Activated CD4-positive, alpha-beta T cell treated with anti-CD3 and anti-CD28 coated beads, Interleukin-2, amount 50 U/mL, for 24 hours (primary cell): ENCODE results near the gene CYP24A1.

Experiments used
- DNase-seq, 2 donors: peaks; one replicate each; pipeline ENCODE4 v3.0.0-alpha.2; 2020; ENCODE audit warnings: low read depth in 1 of 2, low spot score in 1 of 2

CYP24A1 gene

GRCh38 chr20:54173653-54174456, at the start of gene CYP24A1:
CYP24A1 (minus strand) TSS chr20:54173986; CDS start chr20:54173579, 407 bp downstream.
- no peak for DNase-seq

DNA sequence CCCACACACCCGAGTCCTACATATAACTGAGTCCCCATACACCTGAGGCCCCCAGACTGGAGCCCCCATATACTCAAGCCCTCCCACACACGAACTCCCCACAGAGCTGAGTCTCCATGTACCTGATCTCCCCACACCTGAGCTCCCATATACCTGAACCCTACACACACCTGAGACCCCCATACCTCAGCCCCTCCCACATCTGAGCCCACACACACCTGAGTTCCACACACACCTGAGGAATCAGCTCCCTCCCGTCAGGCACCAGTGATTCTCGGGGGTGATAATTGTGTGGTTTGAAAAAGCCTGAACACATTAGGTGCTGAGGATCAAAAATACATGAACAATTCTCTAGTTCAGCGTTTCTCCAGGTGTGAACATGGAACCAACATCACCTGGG, 49.5 kb upstream of the CYP24A1 start:
- DNase-seq = no peak

- DNase-seq = no peak
These were observed 48.5 kb upstream of the CYP24A1 start for GRCh38 chr20:54221996-54222890.

- DNase-seq = peak in 1 of 2 donors; percentile 24
These were observed 47.6 kb upstream of the CYP24A1 start for GRCh38 chr20:54221353-54221752.

DNA sequence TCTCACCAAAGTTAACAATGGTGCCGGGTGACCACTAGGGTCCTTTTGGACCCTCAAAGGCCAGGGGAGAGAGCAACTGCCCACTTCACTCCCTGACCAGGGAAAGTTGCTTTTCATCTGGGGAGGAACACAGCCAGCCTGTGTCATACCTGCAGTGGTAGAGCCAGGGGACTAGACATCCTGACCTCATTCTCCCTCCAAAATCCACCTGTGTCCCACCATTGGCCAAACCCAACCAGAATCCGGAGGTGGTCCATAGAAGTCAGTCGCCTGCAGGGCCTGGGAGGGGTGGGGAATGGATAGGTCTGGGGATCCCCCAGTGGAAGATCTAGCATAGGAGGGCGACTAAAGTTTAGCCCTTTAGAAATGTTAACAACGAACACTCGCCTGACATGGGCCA, 46.9 kb upstream of the CYP24A1 start:
- DNase-seq = no peak

DNA sequence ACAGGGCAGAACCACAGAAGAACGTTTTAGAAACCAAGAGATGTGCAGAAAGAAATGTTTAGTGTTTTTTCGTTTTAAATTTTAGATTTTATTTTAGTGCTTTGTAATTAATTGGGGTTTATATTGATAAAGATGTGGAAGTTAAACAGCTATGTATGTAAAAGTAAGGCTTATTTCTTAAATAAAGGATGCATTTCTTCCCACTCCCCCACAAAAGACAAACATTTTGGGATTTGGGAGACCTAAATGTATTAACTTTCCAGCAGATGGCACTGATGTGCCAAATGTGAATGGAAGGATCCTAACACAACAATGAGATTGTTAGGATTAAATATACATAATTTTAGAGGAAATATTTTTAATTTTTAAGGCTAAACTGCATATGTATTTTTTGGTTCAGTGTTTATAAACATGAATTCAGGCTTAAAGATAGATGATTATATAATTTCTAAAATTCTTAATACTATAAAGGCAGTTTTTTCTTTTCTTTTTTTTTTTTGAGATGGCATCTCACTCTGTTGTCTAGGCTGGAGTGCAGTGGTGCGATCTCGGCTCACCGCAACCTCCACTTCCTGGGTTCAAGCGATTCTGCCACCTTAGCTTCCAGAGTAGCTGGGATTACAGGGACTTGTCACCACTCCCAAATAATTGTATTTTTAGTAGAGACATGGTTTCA, 46.1 kb upstream of the CYP24A1 start:
- no peak for DNase-seq

GRCh38 chr20:54218470-54218869, 44.7 kb upstream of the CYP24A1 start:
- DNase-seq = no peak

GRCh38 chr20:54217762-54218161, 44.0 kb upstream of the CYP24A1 start:
- no peak for DNase-seq

- DNase-seq = no peak
These were observed 41.5 kb upstream of the CYP24A1 start for GRCh38 chr20:54215157-54215789.

DNA sequence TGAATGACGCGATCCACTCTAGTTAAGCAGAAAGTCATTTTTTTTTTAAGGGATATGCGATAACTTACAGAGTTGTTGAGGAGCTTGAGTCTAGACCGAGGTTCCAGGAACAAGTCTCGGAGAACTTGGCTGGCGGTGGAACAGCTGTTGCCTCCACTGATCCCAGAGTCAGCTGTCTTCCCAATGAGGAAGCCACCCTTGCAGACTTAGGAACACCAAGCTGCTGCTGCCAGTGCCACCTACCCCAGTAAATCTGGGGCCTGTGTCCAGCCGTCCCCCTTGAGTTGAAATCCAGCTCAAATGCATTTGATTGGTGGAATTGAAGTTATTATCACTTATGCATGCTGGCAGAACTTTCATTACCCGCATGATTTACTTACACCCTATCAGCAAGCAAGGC, 40.8 kb upstream of the CYP24A1 start:
- DNase-seq = no peak

DNA sequence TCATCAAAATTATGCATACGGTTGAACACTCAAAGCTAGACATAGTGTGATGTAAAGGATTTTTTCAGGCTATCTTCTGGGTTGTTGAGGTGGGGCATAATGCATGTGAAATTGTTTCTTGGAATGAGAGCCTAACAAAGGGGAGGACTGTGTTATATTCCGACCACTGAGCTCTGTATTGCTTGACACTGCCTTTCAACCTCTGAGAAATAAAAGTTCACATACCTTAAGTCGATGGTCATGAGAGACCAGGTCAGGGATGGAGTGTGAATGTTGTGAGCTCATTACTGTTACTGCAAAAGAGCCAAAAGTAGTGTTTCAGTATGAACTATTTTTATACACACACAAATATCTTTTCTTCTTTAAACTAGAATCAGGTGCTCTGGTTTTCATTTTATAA, 39.1 kb upstream of the CYP24A1 start:
- no peak for DNase-seq

DNA sequence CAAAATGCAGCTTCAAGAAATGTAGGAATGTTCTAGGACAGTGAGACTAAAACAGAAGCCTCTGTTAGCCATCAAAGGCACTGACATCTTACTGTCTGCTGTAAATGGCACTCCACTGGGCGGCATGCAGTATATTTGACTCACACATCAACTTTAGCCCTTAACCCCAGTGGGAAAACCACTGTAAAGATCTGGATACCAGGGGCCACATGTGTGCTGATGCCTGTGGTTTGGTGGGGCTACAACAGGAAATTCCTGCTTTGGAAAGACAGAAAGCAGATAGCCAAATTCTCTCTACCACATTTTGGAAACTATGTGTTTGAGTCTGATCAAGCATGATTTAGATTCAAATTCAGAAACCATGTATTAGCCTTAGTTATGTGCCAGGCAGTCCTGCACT, 38.4 kb upstream of the CYP24A1 start:
- no peak for DNase-seq

DNA sequence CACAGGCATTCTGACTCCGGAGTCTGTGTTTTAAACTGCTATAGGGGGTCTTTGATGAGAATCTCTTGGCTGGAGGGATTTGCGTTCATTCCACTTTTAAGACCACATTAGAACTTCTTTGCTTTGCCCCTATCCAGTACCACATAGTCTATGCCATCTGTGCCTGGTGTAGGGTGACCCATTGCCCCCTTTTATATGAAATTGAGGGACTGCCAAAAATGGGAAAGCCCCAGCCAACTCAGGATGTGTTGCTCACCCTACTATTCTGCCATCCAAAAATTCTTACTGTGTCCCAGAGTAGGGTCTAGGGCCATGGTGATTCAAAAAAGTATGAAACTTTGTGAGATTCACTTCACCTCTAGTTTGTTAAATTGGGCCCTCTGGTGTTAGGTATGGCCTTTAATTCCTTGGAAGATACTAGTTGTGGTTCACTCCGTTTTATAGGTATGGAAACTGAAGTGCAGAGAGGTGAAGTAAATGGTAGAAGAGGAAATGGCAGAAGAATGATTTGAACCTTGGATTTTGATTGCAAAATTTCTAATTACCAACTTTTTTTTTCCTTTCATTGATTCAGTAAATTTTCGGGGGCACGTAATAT, 35.5 kb upstream of the CYP24A1 start:
- no peak for DNase-seq

- DNase-seq = no peak
These were observed 34.9 kb upstream of the CYP24A1 start for GRCh38 chr20:54208548-54209176.

GRCh38 chr20:54207743-54208547, 34.2 kb upstream of the CYP24A1 start, which contains the start of gene PFDN4:
PFDN4 (plus strand) TSS chr20:54208087; CDS start chr20:54208101, 14 bp downstream.
- DNase-seq = peak; percentile 67 to 74

- DNase-seq = no peak
These were observed 33.4 kb upstream of the CYP24A1 start for GRCh38 chr20:54207053-54207742.

- no peak for DNase-seq
These were observed 31.7 kb upstream of the CYP24A1 start for GRCh38 chr20:54205450-54205849.

DNA sequence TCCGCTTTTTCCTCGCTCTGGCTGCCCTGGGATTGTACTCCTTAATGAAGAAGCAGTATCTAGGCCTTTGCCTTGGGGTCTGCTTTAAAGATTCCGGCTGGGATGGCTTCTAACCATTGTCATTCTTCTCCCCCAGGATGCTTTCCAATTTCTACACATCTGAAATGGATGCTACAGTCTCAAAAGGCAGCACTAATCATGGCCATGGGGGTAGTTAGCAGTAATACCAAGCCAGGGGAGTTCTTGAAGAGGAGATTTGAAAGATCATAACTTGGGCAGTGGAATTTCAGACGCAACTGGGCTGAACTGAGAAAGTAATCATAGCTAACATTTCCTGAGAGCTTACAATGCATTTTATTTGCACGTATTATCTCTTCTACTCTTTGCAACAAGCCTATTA, 30.7 kb upstream of the CYP24A1 start:
- DNase-seq = no peak

- DNase-seq = no peak
These were observed 30.3 kb upstream of the CYP24A1 start for GRCh38 chr20:54204063-54204462.
